Liver (tissue), 3 donors: ENCODE results near the gene ALDOA.

Experiments used
- EGR1 ChIP-seq, 2 donors: IDR thresholded peaks; 2 replicates each; pipeline ENCODE4 v1.6.1; 2016 to 2018; ENCODE audit warnings: antibody characterized with exemption in 2 of 2, low read depth in 2 of 2
- GABPA ChIP-seq, 2 donors: IDR thresholded peaks in 1 of 2; conservative IDR thresholded peaks in 1 of 2; 2 replicates each; pipeline ENCODE4 v1.6.1; 2016; ENCODE audit warnings: antibody characterized with exemption in 2 of 2, mild to moderate bottlenecking in 1 of 2, moderate library complexity in 1 of 2
- HNF4A ChIP-seq, 2 donors: conservative IDR thresholded peaks; 2 replicates each; pipeline ENCODE4 v1.6.1; 2016; ENCODE audit warnings: antibody characterized with exemption in 2 of 2, mild to moderate bottlenecking in 2 of 2
- JUND ChIP-seq, 2 donors: IDR thresholded peaks; 2 replicates each; pipeline ENCODE4 v1.6.1; 2016; ENCODE audit warnings: antibody characterized with exemption in 2 of 2
- NR2F2 ChIP-seq: IDR thresholded peaks from 2 replicates; pipeline ENCODE4 v1.6.1; 2016; ENCODE audit warnings: antibody characterized with exemption
- RAD21 ChIP-seq, 2 donors: IDR thresholded peaks; 2 replicates each; pipeline ENCODE4 v1.6.1; 2016; ENCODE audit warnings: antibody characterized with exemption in 2 of 2, mild to moderate bottlenecking in 2 of 2
- RXRA ChIP-seq, 2 donors: IDR thresholded peaks; 2 replicates each; pipeline ENCODE4 v1.6.1; 2017 to 2018; ENCODE audit warnings: antibody characterized with exemption in 2 of 2, mild to moderate bottlenecking in 1 of 2
- TAF1 ChIP-seq: conservative IDR thresholded peaks from 2 replicates; pipeline ENCODE4 v1.6.1; 2016; ENCODE audit warnings: antibody characterized with exemption, mild to moderate bottlenecking
- TF ChIP-seq, protein P1 (sequence below): fragments of 150-350 bp; IDR thresholded peaks from 2 replicates; pipeline ENCODE4 v1.5.1; 2017; ENCODE audit warnings: improper control_type of control experiment, low read depth, low read length; ENCODE audit not compliant: missing input control
- TF ChIP-seq, protein P2 (sequence below): IDR thresholded peaks from 2 replicates; pipeline ENCODE4 v1.6.1; 2016; ENCODE audit warnings: antibody characterized with exemption
- TF ChIP-seq, protein P3 (sequence below): IDR thresholded peaks from 2 replicates; pipeline ENCODE4 v1.6.1; 2016; ENCODE audit warnings: antibody characterized with exemption, mild to moderate bottlenecking
- TF ChIP-seq, protein P4 (sequence below): IDR thresholded peaks from 2 replicates; pipeline ENCODE4 v1.6.1; 2016; ENCODE audit warnings: antibody characterized with exemption
- donor health status: healthy.
- donor health status: healthy.

DNA sequence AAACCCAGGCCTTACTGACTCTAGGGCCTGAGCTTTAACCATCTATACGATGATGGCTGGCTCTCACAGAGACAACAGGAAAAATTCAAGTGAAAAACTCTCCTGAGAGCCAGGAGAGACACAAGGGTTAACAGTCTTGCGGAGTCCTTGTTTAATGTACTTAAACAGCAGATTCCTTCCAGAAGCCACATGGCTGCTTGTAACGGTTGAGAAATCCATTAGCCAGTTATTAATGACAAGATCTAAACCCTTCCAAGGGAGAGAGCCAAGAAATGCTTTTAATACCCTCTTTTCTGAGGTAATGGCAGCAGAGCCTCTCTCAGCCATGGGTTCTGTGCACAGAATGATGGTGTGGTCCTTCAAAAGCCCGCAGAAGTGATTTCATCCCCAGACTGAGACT lies 5.2 kb upstream of the ALDOA start:
- TF ChIP-seq RXRA (IDR thresholded peaks at IDR 0.05) (no peak), GABPA (IDR thresholded peaks at IDR 0.05 in 1 of 2, conservative IDR thresholded peaks at IDR 0.05 in 1 of 2) (no peak), JUND (IDR thresholded peaks at IDR 0.05) (no peak), EGR1 (IDR thresholded peaks at IDR 0.05; ENCODE audit: low read depth in 2 of 2) (no peak), NR2F2 (no peak), RAD21 (IDR thresholded peaks at IDR 0.05) (no peak), TAF1 (no peak), HNF4A (conservative IDR thresholded peaks at IDR 0.05) (no peak)
- TF ChIP-seq, protein P1, sequence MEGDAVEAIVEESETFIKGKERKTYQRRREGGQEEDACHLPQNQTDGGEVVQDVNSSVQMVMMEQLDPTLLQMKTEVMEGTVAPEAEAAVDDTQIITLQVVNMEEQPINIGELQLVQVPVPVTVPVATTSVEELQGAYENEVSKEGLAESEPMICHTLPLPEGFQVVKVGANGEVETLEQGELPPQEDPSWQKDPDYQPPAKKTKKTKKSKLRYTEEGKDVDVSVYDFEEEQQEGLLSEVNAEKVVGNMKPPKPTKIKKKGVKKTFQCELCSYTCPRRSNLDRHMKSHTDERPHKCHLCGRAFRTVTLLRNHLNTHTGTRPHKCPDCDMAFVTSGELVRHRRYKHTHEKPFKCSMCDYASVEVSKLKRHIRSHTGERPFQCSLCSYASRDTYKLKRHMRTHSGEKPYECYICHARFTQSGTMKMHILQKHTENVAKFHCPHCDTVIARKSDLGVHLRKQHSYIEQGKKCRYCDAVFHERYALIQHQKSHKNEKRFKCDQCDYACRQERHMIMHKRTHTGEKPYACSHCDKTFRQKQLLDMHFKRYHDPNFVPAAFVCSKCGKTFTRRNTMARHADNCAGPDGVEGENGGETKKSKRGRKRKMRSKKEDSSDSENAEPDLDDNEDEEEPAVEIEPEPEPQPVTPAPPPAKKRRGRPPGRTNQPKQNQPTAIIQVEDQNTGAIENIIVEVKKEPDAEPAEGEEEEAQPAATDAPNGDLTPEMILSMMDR: no peak
- TF ChIP-seq, protein P2, sequence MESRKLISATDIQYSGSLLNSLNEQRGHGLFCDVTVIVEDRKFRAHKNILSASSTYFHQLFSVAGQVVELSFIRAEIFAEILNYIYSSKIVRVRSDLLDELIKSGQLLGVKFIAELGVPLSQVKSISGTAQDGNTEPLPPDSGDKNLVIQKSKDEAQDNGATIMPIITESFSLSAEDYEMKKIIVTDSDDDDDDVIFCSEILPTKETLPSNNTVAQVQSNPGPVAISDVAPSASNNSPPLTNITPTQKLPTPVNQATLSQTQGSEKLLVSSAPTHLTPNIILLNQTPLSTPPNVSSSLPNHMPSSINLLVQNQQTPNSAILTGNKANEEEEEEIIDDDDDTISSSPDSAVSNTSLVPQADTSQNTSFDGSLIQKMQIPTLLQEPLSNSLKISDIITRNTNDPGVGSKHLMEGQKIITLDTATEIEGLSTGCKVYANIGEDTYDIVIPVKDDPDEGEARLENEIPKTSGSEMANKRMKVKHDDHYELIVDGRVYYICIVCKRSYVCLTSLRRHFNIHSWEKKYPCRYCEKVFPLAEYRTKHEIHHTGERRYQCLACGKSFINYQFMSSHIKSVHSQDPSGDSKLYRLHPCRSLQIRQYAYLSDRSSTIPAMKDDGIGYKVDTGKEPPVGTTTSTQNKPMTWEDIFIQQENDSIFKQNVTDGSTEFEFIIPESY: no peak
- TF ChIP-seq, protein P3, sequence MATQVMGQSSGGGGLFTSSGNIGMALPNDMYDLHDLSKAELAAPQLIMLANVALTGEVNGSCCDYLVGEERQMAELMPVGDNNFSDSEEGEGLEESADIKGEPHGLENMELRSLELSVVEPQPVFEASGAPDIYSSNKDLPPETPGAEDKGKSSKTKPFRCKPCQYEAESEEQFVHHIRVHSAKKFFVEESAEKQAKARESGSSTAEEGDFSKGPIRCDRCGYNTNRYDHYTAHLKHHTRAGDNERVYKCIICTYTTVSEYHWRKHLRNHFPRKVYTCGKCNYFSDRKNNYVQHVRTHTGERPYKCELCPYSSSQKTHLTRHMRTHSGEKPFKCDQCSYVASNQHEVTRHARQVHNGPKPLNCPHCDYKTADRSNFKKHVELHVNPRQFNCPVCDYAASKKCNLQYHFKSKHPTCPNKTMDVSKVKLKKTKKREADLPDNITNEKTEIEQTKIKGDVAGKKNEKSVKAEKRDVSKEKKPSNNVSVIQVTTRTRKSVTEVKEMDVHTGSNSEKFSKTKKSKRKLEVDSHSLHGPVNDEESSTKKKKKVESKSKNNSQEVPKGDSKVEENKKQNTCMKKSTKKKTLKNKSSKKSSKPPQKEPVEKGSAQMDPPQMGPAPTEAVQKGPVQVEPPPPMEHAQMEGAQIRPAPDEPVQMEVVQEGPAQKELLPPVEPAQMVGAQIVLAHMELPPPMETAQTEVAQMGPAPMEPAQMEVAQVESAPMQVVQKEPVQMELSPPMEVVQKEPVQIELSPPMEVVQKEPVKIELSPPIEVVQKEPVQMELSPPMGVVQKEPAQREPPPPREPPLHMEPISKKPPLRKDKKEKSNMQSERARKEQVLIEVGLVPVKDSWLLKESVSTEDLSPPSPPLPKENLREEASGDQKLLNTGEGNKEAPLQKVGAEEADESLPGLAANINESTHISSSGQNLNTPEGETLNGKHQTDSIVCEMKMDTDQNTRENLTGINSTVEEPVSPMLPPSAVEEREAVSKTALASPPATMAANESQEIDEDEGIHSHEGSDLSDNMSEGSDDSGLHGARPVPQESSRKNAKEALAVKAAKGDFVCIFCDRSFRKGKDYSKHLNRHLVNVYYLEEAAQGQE: no peak
- TF ChIP-seq, protein P4, sequence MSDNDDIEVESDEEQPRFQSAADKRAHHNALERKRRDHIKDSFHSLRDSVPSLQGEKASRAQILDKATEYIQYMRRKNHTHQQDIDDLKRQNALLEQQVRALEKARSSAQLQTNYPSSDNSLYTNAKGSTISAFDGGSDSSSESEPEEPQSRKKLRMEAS: no peak
